H4 (cell line): Measurements from ENCODE around the gene ACTR8. TPM values are rescaled to one million over a fixed set of nuclear protein-coding genes. Genes with fewer than 3 reads are reported as not detected.

Source experiments
- total RNA-seq: library from RNA; depleted of rRNA; stranded (reverse); fragments of >200 nt; shearing (Covaris generic); gene quantifications from 2 replicates; pipeline ENCODE4 v1.2.3, GENCODE V29; 2014; rRNA removed

Gene ACTR8
- total RNA-seq, 1 experiment from 2014 or later: 14.1 TPM

Other genes starting within 250 kb of the ACTR8 start
- gene CHDH, start 35.7 kb downstream of the ACTR8 start, total RNA-seq: 0.02 and 0.39 TPM in 2 replicates
- 0.39 TPM in 2 replicates for gene IL17RB, start 35.6 kb downstream of the ACTR8 start, total RNA-seq
- gene SELENOK, start 9.7 kb upstream of the ACTR8 start, total RNA-seq: 40.3 and 61.0 TPM in 2 replicates
- gene CACNA2D3, start 240.4 kb upstream of the ACTR8 start, total RNA-seq: 3.8 and 4.3 TPM in 2 replicates